ENCODE results near the gene TESMIN.

GRCh38 chr11:68663482-68664010 is 87.8 kb downstream of the TESMIN start:
- TF ChIP-seq CTCF (IDR thresholded peaks at IDR 0.05) (no peak), POLR2A (IDR thresholded peaks at IDR 0.05) (no peak)
